Muscle of leg (tissue), 11 donors: Measurements from ENCODE around the gene COL18A1. TPM values are rescaled to one million over a fixed set of nuclear protein-coding genes. Genes with fewer than 3 reads are reported as not detected.
"Not testable (repeated sequence)": the region's sequence is repeated elsewhere in the genome, so short reads cannot be mapped to it uniquely, and the experiment has no call there.

Source experiments
- DNase-seq: peaks from one replicate; pipeline ENCODE4 v3.0.0; 2013
- H3K27ac ChIP-seq: one replicate; pipeline ENCODE4 v1.5.1; 2013; ENCODE audit warnings: mild to moderate bottlenecking, low read length, control low read depth
- H3K27me3 ChIP-seq: one replicate; pipeline ENCODE4 v1.6.1; 2013; ENCODE audit warnings: low read length; ENCODE audit not compliant: control insufficient read depth, insufficient read depth
- H3K36me3 ChIP-seq: one replicate; pipeline ENCODE4 v1.6.1; 2013; ENCODE audit warnings: low read length; ENCODE audit not compliant: control insufficient read depth, insufficient read depth
- H3K4me1 ChIP-seq: one replicate; pipeline ENCODE4 v1.6.1; 2013; ENCODE audit warnings: low read length; ENCODE audit not compliant: control insufficient read depth, insufficient read depth
- H3K4me3 ChIP-seq: one replicate; pipeline ENCODE4 v1.5.1; 2013; ENCODE audit warnings: low read length, control low read depth
- H3K9me3 ChIP-seq: replicated peaks from 2 replicates; pipeline ENCODE4 v1.6.1; 2013; ENCODE audit warnings: low read depth, low read length; ENCODE audit not compliant: control insufficient read depth
- WGBS: methylation state at CpG from one replicate; pipeline ENCODE4 v1.1.5; 2013; ENCODE audit warnings: missing lambda C conversion rate; ENCODE audit not compliant: insufficient coverage; 5-methylcytosine and 5-hydroxymethylcytosine counted together
- polyA plus RNA-seq, 8 donors: library from polyadenylated mRNA; unstranded; fragments of 120-200 nt; gene quantifications; one replicate each; pipeline versions ENCODE4 v1.2.1 to v1.2.3, GENCODE V29; 2013; ENCODE audit warnings: inconsistent platforms in 1 of 8, low replicate concordance in 1 of 8; ENCODE audit not compliant: insufficient read length in 8 of 8, insufficient read depth in 1 of 8
- total RNA-seq: library from RNA; stranded (reverse); fragments of 120-200 nt; gene quantifications from one replicate; pipeline ENCODE4 v1.2.4, GENCODE V29; 2013

The COL18A1 gene
- total and polyA plus RNA-seq, 9 donors: 58.4 to 141 (median 95.6) TPM

DNA sequence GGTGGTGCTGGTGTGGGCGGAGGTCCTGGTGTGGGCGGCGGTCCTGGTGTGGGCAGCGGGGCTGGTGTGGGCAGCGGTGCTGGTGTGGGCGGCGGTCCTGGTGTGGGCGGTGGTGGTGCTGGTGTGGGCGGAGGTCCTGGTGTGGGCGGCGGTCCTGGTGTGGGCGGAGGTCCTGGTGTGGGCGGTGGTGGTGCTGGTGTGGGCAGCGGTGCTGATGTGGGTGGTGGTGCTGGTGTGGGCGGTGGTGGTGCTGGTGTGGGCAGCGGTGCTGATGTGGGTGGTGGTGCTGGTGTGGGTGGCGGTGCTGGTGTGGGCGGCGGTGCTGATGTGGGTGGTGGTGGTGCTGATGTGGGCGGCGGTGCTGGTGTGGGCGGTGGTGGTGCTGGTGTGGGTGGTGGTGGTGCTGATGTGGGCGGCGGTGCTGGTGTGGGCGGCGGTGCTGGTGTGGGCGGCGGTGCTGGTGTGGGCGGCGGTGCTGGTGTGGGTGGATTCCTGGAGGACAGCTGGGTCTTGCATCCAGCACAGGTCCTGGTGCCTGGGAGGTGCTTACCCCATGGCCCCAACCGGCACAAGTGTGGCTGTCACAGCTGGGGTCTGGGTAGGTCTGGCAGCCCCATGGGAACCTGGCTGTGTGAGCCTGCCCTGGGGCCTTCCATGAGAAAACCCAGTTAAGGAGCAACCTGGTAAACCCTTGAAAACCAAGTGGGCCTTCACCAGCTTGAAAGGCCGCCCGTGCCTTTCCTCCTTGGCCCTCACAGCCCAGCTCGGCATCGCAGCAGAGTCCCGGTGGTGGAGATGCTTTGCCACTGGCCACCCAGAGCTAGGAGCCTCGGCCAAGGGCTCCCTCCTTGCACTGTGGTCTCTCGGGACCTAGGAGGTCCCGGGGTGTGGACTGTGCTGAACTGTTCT, 38.0 kb downstream of the COL18A1 start:
- 94% methylated on average over 20 of the region's 39 CpGs for WGBS
- not testable (repeated sequence) for H3K36me3 ChIP-seq, H3K9me3 ChIP-seq, DNase-seq, H3K27ac ChIP-seq, H3K27me3 ChIP-seq, H3K4me3 ChIP-seq
- peaks cover 21% of the 10 kb centered on the region for H3K4me1 ChIP-seq

DNA sequence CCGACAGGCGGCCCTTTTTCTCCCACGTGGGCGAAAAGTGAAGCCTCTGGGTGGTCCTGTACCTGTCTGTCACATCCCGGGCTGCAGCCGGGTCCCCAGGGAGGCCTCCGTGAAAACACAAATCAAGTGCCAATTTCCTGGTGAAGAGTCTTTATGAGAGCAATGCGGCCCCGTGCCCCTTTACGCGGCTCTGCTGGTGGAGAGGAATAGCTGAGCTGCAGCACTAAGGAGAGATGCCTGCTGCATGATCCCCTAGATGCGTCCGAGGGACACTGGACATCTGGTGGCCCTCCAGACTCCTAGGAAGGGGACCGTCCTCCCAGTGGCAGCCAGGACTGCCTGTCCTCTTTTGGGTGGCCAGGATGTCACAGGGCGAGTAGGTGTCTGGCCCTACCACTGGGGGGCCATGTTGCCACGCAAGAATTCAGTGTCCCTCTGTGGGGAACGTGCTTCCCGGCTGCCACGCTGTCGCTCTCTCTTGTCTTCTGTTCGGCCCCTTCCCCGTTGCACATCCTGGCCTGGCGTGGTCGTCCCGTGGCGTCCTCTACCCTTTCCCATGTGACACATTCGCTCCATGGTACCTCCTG, 38.7 kb downstream of the COL18A1 start:
- H3K36me3 ChIP-seq: no peaks in the 10 kb centered on the region
- WGBS: 89% methylated on average over 27 of the region's 27 CpGs
- no peak for DNase-seq

DNA sequence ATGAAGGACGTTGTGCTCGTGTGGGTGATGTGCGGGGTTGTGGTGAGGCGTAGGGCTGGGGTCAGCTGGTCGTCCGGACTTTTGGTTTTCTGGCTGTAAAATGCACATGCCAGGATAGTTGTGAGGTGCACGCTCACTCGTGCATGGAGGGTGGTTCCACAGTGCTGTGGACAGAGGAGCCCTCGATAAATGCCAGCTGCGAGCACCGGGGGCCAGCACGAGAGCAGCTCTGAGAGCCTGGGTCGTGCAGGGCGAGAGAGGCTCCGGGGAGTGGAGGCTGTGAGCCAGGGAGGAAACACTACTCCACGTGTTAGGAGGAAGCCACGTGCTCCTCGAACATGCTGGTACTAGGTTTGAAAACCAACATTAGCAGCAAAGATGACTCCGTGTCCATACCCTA, 39.4 kb downstream of the COL18A1 start:
- 70% methylated on average over 11 of the region's 19 CpGs for WGBS
- no peaks in the 10 kb centered on the region for H3K36me3 ChIP-seq
- H3K9me3 ChIP-seq: peaks cover 4% of the 10 kb centered on the region
- no peaks in the 10 kb centered on the region for H3K27me3 ChIP-seq
- H3K4me3 ChIP-seq: no peak overlapping the region
- H3K27ac ChIP-seq: no peak overlapping the region
- H3K4me1 ChIP-seq: peaks cover 23% of the 10 kb centered on the region
- DNase-seq: no peak

More for the DNA sequence above, 38.7 kb downstream of the COL18A1 start:
- Histone ChIP-seq H3K9me3 (peaks cover 4% of the 10 kb centered on the region), H3K4me1 (peaks cover 23% of the 10 kb centered on the region), H3K4me3 (no peak overlapping the region), H3K27me3 (no peaks in the 10 kb centered on the region), H3K27ac (no peak overlapping the region)

DNA sequence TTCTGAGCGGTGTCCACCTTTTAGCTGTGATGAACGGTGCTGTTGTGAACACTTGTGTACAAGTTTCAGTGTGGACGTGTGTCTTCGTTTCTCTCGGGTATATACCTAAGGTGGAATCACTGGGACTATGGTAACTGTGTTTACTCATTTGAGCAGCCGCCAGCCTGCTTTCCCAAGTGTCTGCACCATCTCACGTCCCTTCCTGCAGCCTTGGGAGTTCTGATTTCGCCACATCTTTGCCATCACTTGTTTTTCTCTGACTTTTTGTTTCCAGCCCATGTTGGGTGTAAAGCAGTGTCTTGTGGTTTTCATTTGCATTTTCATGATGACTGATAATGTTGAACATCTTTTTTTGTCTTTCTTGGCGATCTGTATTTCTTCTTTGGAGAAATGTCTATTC, 40.4 kb downstream of the COL18A1 start:
- Histone ChIP-seq H3K9me3 (peaks cover 4% of the 10 kb centered on the region), H3K27me3 (no peaks in the 10 kb centered on the region), H3K27ac (no peak overlapping the region), H3K36me3 (no peaks in the 10 kb centered on the region), H3K4me3 (no peak overlapping the region), H3K4me1 (peaks cover 24% of the 10 kb centered on the region)
- 84% methylated on average over 5 of the region's 9 CpGs for WGBS
- DNase-seq: no peak

DNA sequence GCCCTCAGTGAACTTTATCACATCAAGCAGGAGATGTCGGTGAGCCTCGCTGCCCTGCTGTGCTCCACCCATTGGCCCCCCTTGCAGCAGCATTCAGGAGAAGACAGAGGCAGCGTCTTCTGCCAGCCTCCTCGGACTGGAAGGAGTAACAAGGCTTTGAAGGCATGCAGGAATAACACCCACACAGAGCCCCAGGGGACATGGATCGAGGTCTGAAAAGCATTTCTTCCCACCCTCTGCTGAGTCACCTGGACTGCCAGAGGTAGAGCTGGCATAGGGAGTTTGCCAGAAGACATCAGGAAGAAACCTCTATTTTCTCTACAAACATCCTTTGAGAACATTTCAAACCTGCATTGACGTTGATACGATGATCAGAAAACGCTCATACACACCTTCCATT, 42.9 kb downstream of the COL18A1 start:
- no peaks in the 10 kb centered on the region for H3K36me3 ChIP-seq
- H3K4me3 ChIP-seq: no peak overlapping the region
- H3K9me3 ChIP-seq: peaks cover 4% of the 10 kb centered on the region
- H3K27me3 ChIP-seq: no peaks in the 10 kb centered on the region
- no peak overlapping the region for H3K27ac ChIP-seq
- DNase-seq: no peak
- 95% methylated on average over 4 of the region's 8 CpGs for WGBS
- H3K4me1 ChIP-seq: peaks cover 41% of the 10 kb centered on the region

DNA sequence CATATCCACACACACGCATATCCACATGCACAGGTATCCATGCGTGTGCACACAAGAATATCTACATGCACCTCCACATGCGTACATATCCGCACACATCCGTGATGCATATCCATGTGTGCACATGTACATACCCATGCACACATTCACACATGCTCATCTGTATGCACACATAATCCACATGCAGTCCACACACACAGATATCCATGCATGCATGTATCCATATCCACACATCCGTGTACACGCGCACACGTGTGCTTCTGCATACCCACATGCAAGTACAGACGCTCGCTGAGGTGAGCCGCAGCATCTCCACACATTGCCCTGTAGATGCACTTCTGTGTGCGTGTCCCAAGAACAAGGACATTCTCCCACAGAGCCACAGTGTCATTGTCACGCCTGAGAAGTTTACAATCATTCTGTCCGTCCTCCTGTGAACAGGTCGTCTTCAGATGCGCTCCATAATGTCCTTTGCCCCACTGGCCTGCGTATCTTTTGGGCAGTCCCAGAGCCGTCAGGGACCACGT, 43.4 kb downstream of the COL18A1 start:
- no peak for DNase-seq
- Histone ChIP-seq H3K4me3 (no peak overlapping the region), H3K36me3 (no peaks in the 10 kb centered on the region), H3K27me3 (no peaks in the 10 kb centered on the region), H3K9me3 (peaks cover 4% of the 10 kb centered on the region), H3K4me1 (peaks cover 41% of the 10 kb centered on the region), H3K27ac (no peak overlapping the region)
- WGBS: 88% methylated on average over 20 of the region's 20 CpGs

DNA sequence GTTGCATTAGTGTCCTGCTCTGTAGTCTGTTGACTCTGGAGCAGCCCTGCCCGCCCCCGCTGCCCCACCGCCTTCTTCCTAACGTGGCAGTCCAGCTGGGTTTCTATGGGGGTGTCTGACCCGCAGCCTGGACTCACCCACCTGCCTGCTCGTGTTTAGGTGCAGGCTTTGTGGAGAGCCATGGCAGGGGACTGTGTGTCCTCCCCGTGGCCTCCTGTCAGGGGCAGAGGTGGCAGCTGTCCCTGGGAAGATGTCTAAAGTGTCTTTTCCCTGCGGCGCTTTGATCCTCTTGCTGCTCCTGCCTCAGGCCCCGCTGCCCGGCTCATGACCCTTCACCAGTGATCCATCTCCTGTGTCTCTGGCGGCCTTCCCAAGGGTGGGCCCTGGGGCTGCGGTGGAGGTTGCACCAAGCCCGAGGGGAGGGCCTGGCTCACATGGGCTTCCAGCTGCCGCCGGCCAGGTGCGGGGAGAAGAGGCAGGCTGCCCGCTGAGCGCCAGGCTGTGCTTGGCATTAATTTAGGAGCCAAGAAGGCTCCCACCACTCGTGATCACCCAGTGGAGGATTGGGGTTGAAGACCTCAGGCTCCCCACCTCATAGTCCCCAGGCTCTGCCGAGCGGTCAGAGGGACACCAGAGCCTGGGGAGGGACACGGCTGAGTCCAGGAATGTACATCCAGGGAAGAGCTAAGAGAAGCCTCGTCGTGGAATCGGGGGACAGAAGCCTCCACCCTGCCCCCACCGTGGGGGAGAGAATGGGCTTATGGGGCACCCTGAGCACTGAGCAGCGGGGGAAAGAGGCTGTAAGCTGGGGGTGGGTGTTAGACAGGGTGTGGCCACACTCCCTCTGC, 44.1 kb downstream of the COL18A1 start:
- Histone ChIP-seq H3K27ac (peak overlapping the region; percentile 17), H3K36me3 (no peaks in the 10 kb centered on the region), H3K27me3 (no peaks in the 10 kb centered on the region), H3K9me3 (peaks cover 4% of the 10 kb centered on the region), H3K4me1 (peaks cover 48% of the 10 kb centered on the region), H3K4me3 (no peak overlapping the region)
- 68% methylated on average over 18 of the region's 28 CpGs for WGBS
- peak; percentile 81 for DNase-seq

DNA sequence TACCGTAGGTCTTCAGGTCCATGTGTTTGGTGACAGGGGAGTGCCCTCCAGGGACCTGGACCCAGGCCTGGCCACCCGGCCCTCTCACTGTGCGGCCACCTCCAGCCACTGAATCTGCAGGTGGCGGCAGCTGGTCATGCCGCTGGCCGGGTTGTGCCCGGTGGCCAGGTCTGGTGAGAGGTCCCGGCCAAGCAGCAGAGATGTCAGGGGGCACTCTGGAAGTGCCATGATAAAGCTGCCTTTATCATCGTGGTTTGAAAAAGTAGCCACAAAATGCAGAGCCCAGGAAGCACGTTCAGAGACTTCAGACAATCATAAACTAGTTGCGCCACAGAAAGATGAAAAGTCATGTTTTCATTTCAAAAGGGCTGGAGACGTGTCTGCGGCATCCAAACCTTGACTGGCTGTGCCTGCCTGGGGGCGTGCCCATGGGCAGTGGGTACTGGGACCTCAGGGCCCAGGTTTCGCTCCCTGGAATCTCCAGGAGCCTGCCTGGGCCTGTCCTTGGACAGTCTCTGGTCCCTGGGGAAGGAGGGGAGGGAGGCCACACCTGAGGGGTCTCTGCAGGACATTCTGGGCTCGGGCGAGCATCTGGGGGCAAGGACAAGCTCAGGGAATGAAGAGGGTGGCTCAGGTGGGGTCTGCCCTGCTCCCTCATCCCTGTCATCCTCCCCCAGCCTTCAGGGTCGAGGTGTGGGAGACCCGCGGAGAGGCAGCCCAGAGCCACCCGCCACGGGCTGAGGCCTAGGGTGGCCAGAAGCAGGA, 44.9 kb downstream of the COL18A1 start:
- no peak for DNase-seq
- Histone ChIP-seq H3K36me3 (no peaks in the 10 kb centered on the region), H3K27me3 (no peaks in the 10 kb centered on the region), H3K4me1 (peaks cover 56% of the 10 kb centered on the region), H3K4me3 (no peak overlapping the region), H3K27ac (no peak overlapping the region), H3K9me3 (peaks cover 4% of the 10 kb centered on the region)
- 89% methylated on average over 20 of the region's 22 CpGs for WGBS

DNA sequence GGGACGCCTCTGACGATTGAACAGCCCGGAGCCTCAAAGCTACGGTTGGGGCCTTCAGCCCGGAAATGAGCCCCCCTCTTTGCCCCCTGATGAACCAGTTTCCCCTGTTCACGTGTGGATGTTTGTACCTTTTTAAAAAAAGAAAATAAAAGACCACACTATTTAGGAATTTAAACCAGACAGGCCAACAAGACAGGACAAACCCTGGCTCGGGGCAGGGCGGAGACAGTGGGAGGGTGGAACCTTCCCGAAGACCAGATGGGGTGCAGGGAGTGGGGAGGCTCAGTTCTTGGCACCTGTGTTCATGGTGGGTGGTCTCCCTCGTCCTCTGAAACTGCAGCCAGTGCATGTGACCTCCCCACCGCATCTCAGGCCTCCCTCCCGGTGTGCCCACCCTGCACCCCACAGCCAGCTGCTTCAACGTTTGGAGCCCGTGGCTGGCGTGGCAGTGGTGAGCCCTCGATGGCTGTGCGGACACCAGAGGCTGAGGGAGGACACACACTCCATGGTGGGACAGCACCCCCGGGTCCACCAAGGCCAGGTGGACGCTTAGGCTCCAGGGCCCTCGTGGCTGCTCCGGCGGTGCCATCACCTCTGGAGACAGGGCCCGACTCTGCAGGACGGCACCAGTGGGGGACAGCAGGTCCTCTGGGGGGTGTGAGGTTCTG, 45.6 kb downstream of the COL18A1 start:
- no peaks in the 10 kb centered on the region for H3K27me3 ChIP-seq
- H3K4me1 ChIP-seq: peaks cover 63% of the 10 kb centered on the region
- 78% methylated on average over 16 of the region's 24 CpGs for WGBS
- no peaks in the 10 kb centered on the region for H3K36me3 ChIP-seq
- H3K4me3 ChIP-seq: no peak overlapping the region
- DNase-seq: no peak
- peaks cover 4% of the 10 kb centered on the region for H3K9me3 ChIP-seq
- no peak overlapping the region for H3K27ac ChIP-seq
